Fibroblast of pulmonary artery (primary cell): ENCODE data around the gene TACR2.
A peak's percentile ranks its signal among the peaks of the same experiment; 100 is the strongest.

Source experiments
- DNase-seq: peaks from one replicate; pipeline ENCODE4 v3.0.0-alpha.2; 2010; ENCODE audit warnings: low read depth
- H3K4me3 ChIP-seq: replicated peaks from 2 replicates; pipeline ENCODE4 v1.5.1; 2011; ENCODE audit warnings: low read depth, mild to moderate bottlenecking, control low read depth, low read length, moderate library complexity
- CTCF ChIP-seq: IDR thresholded peaks from 2 replicates; pipeline ENCODE4 v1.5.1; 2011; ENCODE audit warnings: mild to moderate bottlenecking, control low read depth, low read length, inconsistent platforms; ENCODE audit errors: missing control alignments

Gene TACR2

GRCh38 chr10:69428165-69428564 is 11.4 kb upstream of the TACR2 start:
- DNase-seq, result no peak
- H3K4me3 ChIP-seq, result no peak overlapping the region
- TF ChIP-seq CTCF, result no peak

- TF ChIP-seq CTCF, result no peak
- no peak overlapping the region for H3K4me3 ChIP-seq
- DNase-seq, result no peak
These were observed 9.6 kb upstream of the TACR2 start for GRCh38 chr10:69426376-69426727.

GRCh38 chr10:69425511-69426298 is 9.0 kb upstream of the TACR2 start:
- no peak overlapping the region for H3K4me3 ChIP-seq
- TF ChIP-seq CTCF, result no peak
- no peak for DNase-seq

- no peak for TF ChIP-seq CTCF
- DNase-seq, result no peak
- no peak overlapping the region for H3K4me3 ChIP-seq
These were observed 8.3 kb upstream of the TACR2 start for GRCh38 chr10:69425041-69425440.

GRCh38 chr10:69422676-69423075 is 6.0 kb upstream of the TACR2 start:
- no peak for TF ChIP-seq CTCF
- DNase-seq, result no peak
- H3K4me3 ChIP-seq, result no peak overlapping the region

- no peak for TF ChIP-seq CTCF
- no peak overlapping the region for H3K4me3 ChIP-seq
- peak; percentile 67 for DNase-seq
These were observed 5.0 kb upstream of the TACR2 start for GRCh38 chr10:69421611-69422308.

GRCh38 chr10:69419744-69420126 is 3.0 kb upstream of the TACR2 start:
- TF ChIP-seq CTCF, result no peak
- no peak overlapping the region for H3K4me3 ChIP-seq
- DNase-seq, result no peak
